GM12874 (cell line): Measurements from ENCODE around the gene OSCAR.

Experiments used
- TF ChIP-seq, protein P1 (sequence below): IDR thresholded peaks from 2 replicates; pipeline ENCODE4 v1.5.1; 2011; ENCODE audit warnings: low read depth, mild to moderate bottlenecking, control low read depth, low read length, moderate library complexity; ENCODE audit not compliant: insufficient read depth

OSCAR gene

DNA sequence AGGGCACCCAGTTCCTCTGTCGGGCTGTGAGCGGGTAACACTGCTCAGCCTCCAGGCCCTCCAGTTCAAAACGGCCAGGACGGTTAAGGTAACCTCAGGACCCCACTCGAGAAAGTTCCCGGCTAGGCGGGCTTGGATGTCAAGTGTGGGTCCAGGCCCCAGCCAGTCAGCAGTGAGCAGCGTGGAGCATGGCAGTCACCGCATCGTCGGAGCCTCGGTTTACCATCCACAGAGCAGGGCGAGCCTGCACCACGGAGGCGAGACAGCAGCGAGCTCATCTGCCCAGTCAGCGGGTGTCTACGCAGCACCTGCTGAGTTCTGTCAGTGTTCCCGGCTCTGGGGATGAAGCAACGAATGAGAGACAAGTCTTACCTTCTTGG lies 29.0 kb upstream of the OSCAR start:
- TF ChIP-seq, protein P1, sequence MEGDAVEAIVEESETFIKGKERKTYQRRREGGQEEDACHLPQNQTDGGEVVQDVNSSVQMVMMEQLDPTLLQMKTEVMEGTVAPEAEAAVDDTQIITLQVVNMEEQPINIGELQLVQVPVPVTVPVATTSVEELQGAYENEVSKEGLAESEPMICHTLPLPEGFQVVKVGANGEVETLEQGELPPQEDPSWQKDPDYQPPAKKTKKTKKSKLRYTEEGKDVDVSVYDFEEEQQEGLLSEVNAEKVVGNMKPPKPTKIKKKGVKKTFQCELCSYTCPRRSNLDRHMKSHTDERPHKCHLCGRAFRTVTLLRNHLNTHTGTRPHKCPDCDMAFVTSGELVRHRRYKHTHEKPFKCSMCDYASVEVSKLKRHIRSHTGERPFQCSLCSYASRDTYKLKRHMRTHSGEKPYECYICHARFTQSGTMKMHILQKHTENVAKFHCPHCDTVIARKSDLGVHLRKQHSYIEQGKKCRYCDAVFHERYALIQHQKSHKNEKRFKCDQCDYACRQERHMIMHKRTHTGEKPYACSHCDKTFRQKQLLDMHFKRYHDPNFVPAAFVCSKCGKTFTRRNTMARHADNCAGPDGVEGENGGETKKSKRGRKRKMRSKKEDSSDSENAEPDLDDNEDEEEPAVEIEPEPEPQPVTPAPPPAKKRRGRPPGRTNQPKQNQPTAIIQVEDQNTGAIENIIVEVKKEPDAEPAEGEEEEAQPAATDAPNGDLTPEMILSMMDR, result no peak

GRCh38 chr19:54128796-54129616 lies 28.4 kb upstream of the OSCAR start:
- TF ChIP-seq, protein P1, result no peak

GRCh38 chr19:54128441-54128725 lies 27.8 kb upstream of the OSCAR start:
- TF ChIP-seq, protein P1, result no peak

DNA sequence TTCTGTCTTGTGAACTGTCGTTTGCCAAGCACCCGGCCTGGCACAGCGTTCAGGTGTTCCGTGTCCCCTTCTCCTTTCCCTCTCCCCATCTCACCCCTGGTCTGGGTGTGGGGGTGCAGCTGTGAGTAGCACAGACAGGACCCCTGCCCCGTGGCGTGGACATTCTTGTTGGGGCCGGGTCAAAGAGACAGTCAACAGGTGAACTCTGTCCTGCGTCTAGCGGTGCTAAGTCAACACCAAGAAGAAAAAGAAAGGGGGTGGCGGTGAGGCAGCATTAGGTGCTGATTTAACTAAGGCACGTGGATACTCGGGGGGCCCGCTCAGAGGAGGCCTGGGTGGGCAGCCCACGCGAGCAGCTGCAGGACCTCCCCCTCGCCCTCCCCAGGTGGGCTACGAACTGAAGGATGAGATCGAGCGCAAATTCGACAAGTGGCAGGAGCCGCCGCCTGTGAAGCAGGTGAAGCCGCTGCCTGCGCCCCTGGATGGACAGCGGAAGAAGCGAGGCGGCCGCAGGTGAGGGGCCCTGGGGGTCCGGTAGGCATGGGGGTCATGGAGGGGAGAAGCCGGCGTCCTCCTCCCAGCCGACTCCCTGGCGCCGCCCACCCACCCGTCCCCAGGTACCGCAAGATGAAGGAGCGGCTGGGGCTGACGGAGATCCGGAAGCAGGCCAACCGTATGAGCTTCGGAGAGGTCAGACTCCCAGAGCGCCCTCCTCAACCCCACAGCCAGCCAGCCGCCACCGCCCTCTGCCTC lies 27.3 kb upstream of the OSCAR start:
- TF ChIP-seq, protein P1, result no peak

- TF ChIP-seq, protein P1, result no peak
Observed at GRCh38 chr19:54125713-54126112, 25.1 kb upstream of the OSCAR start.

DNA sequence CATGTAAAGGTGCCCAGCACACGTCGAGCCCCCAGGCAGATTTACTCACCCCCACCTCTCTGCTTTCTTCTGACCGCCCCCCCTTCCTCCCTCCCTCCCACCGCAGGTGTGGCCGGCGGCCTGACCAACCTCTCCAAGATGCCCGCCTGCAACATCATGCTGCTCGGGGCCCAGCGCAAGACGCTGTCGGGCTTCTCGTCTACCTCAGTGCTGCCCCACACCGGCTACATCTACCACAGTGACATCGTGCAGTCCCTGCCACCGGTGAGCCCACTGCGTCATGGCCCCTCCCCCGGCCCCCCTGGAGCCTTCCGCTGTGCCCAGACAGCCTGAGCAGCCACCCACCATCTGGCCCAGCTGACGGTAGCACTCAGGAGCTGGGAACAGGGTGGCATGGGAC lies 23.8 kb upstream of the OSCAR start:
- TF ChIP-seq, protein P1, result no peak

GRCh38 chr19:54123682-54124081 lies 23.1 kb upstream of the OSCAR start:
- TF ChIP-seq, protein P1, result no peak
